HUES64 (cell line): ENCODE data around the gene BMP10.
"Not testable (repeated sequence)": the region's sequence is repeated elsewhere in the genome, so short reads cannot be mapped to it uniquely, and the experiment has no call there.

Experiments
- H3K27ac ChIP-seq: 2 replicates; pipeline ENCODE4 v1.7.0; 2013; ENCODE audit warnings: low read depth, low read length, inconsistent platforms
- H3K27me3 ChIP-seq: 2 replicates; pipeline ENCODE4 v1.6.1; 2013; ENCODE audit warnings: mild to moderate bottlenecking, low read length; ENCODE audit not compliant: insufficient read depth
- H3K36me3 ChIP-seq: 2 replicates; pipeline ENCODE4 v1.6.1; 2013; ENCODE audit warnings: mild to moderate bottlenecking, low read length; ENCODE audit not compliant: insufficient read depth
- H3K4me1 ChIP-seq: 2 replicates; pipeline ENCODE4 v1.6.1; 2013; ENCODE audit warnings: mild to moderate bottlenecking, low read length, moderate library complexity; ENCODE audit not compliant: insufficient read depth
- H3K4me3 ChIP-seq: 2 replicates; pipeline ENCODE4 v1.5.1; 2013; ENCODE audit warnings: mild to moderate bottlenecking, low read length, moderate library complexity
- H3K9ac ChIP-seq: 2 replicates; pipeline ENCODE4 v1.6.1; 2013; ENCODE audit warnings: mild to moderate bottlenecking, low read depth, low read length
- H3K9me3 ChIP-seq: 2 replicates; pipeline ENCODE4 v1.6.1; 2013; ENCODE audit warnings: low read depth, low read length; ENCODE audit not compliant: insufficient read depth
- WGBS: fragments of 150-250, 120-280 bp; methylation state at CpG from one replicate; pipeline ENCODE4 v1.1.7; 2013; ENCODE audit warnings: missing lambda C conversion rate; 5-methylcytosine and 5-hydroxymethylcytosine counted together

The BMP10 gene

GRCh38 chr2:68909793-68910674 is 38.8 kb upstream of the BMP10 start:
- Histone ChIP-seq H3K27me3 (no peaks in the 10 kb centered on the region), H3K4me3 (no peak overlapping the region), H3K27ac (no peak overlapping the region), H3K9ac (no peak overlapping the region), H3K36me3 (no peaks in the 10 kb centered on the region), H3K9me3 (no peaks in the 10 kb centered on the region), H3K4me1 (peaks cover 27% of the 10 kb centered on the region)
- whole genome bisulfite sequencing: 91% methylated on average over 2 of the region's 3 CpGs

- Histone ChIP-seq H3K4me1 (peaks cover 27% of the 10 kb centered on the region), H3K9ac (peak overlapping the region; percentile 61; the same call in 1 of the 2 replicates)
- WGBS: 72% methylated on average over 5 of the region's 5 CpGs
Measured at GRCh38 chr2:68908392-68908970, 37.3 kb upstream of the BMP10 start.

GRCh38 chr2:68907920-68908253 is 36.7 kb upstream of the BMP10 start:
- Histone ChIP-seq H3K36me3 (no peaks in the 10 kb centered on the region), H3K4me1 (peaks cover 27% of the 10 kb centered on the region), H3K9ac (peak overlapping the region; percentile 38; the same call in 1 of the 2 replicates), H3K9me3 (no peaks in the 10 kb centered on the region; the same call in 1 of the 2 replicates), H3K27ac (peak overlapping the region; percentile 67), H3K4me3 (no peak overlapping the region), H3K27me3 (no peaks in the 10 kb centered on the region)
- 94% methylated on average over 4 of the region's 4 CpGs for WGBS

More at GRCh38 chr2:68908392-68908970, 37.3 kb upstream of the BMP10 start:
- Histone ChIP-seq H3K9me3 (no peaks in the 10 kb centered on the region), H3K4me3 (no peak overlapping the region), H3K27ac (peak overlapping the region; percentile 72), H3K36me3 (no peaks in the 10 kb centered on the region), H3K27me3 (no peaks in the 10 kb centered on the region)

- Histone ChIP-seq H3K4me3 (no peak overlapping the region), H3K9me3 (no peaks in the 10 kb centered on the region; the same call in 1 of the 2 replicates), H3K36me3 (no peaks in the 10 kb centered on the region), H3K27ac (no peak overlapping the region), H3K27me3 (no peaks in the 10 kb centered on the region), H3K9ac (no peak overlapping the region), H3K4me1 (peaks cover 27% of the 10 kb centered on the region)
- 97% methylated on average over 5 of the region's 5 CpGs for WGBS
Measured at GRCh38 chr2:68907232-68907919, 36.2 kb upstream of the BMP10 start.

GRCh38 chr2:68906716-68907115 is 35.5 kb upstream of the BMP10 start:
- no peaks in the 10 kb centered on the region for H3K27me3 ChIP-seq
- no peak overlapping the region for H3K4me3 ChIP-seq
- H3K9ac ChIP-seq: no peak overlapping the region
- H3K4me1 ChIP-seq: peaks cover 24% of the 10 kb centered on the region
- H3K9me3 ChIP-seq: peaks cover 6% of the 10 kb centered on the region; the same call in 1 of the 2 replicates
- H3K27ac ChIP-seq: no peak overlapping the region
- 92% methylated on average over 3 of the region's 3 CpGs for WGBS
- no peaks in the 10 kb centered on the region for H3K36me3 ChIP-seq

GRCh38 chr2:68905116-68905515 is 33.9 kb upstream of the BMP10 start:
- peaks cover 10% of the 10 kb centered on the region; the same call in 1 of the 2 replicates for H3K4me1 ChIP-seq
- no peak overlapping the region for H3K4me3 ChIP-seq
- no peak overlapping the region for H3K9ac ChIP-seq
- 80% methylated on average over 1 of the region's 2 CpGs for WGBS
- no peaks in the 10 kb centered on the region for H3K27me3 ChIP-seq
- no peak overlapping the region for H3K27ac ChIP-seq
- no peaks in the 10 kb centered on the region for H3K36me3 ChIP-seq
- peaks cover 10% of the 10 kb centered on the region; the same call in 1 of the 2 replicates for H3K9me3 ChIP-seq

GRCh38 chr2:68901561-68901960 is 30.4 kb upstream of the BMP10 start:
- no peak overlapping the region for H3K9ac ChIP-seq
- H3K36me3 ChIP-seq: no peaks in the 10 kb centered on the region
- H3K27me3 ChIP-seq: no peaks in the 10 kb centered on the region
- H3K27ac ChIP-seq: no peak overlapping the region
- H3K9me3 ChIP-seq: peaks cover 10% of the 10 kb centered on the region; the same call in 1 of the 2 replicates
- WGBS: no CpG with 5 or more reads among the region's 1 CpG
- no peaks in the 10 kb centered on the region for H3K4me1 ChIP-seq
- no peak overlapping the region for H3K4me3 ChIP-seq

- WGBS: 69% methylated on average over 4 of the region's 4 CpGs
- Histone ChIP-seq H3K36me3 (no peaks in the 10 kb centered on the region), H3K27ac (no peak overlapping the region), H3K9ac (no peak overlapping the region), H3K4me3 (no peak overlapping the region), H3K9me3 (peaks cover 10% of the 10 kb centered on the region; the same call in 1 of the 2 replicates), H3K4me1 (no peaks in the 10 kb centered on the region), H3K27me3 (no peaks in the 10 kb centered on the region)
Measured at GRCh38 chr2:68901199-68901514, 30.0 kb upstream of the BMP10 start.

GRCh38 chr2:68900496-68901198 is 29.4 kb upstream of the BMP10 start:
- H3K27ac ChIP-seq: no peak overlapping the region
- no peaks in the 10 kb centered on the region for H3K27me3 ChIP-seq
- H3K4me3 ChIP-seq: no peak overlapping the region
- 96% methylated on average over 5 of the region's 5 CpGs for WGBS
- no peaks in the 10 kb centered on the region for H3K36me3 ChIP-seq
- H3K9ac ChIP-seq: no peak overlapping the region
- H3K4me1 ChIP-seq: no peaks in the 10 kb centered on the region
- peaks cover 10% of the 10 kb centered on the region; the same call in 1 of the 2 replicates for H3K9me3 ChIP-seq

GRCh38 chr2:68895981-68896380 is 24.8 kb upstream of the BMP10 start:
- H3K27me3 ChIP-seq, H3K27ac ChIP-seq, H3K4me1 ChIP-seq, H3K4me3 ChIP-seq, H3K9me3 ChIP-seq, H3K36me3 ChIP-seq, H3K9ac ChIP-seq: not testable (repeated sequence)
- 94% methylated on average over 6 of the region's 6 CpGs for WGBS
